Measurements from ENCODE around the gene IRGC. TPM values are rescaled to one million over a fixed set of nuclear protein-coding genes. Genes with fewer than 3 reads are reported as not detected.

IRGC gene, protein sequence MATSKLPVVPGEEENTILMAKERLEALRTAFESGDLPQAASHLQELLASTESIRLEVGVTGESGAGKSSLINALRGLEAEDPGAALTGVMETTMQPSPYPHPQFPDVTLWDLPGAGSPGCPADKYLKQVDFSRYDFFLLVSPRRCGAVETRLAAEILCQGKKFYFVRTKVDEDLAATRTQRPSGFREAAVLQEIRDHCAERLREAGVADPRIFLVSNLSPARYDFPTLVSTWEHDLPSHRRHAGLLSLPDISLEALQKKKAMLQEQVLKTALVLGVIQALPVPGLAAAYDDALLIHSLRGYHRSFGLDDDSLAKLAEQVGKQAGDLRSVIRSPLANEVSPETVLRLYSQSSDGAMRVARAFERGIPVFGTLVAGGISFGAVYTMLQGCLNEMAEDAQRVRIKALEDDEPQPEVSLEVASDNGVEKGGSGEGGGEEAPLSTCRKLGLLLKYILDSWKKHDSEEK
- total RNA-seq = not detected

DNA sequence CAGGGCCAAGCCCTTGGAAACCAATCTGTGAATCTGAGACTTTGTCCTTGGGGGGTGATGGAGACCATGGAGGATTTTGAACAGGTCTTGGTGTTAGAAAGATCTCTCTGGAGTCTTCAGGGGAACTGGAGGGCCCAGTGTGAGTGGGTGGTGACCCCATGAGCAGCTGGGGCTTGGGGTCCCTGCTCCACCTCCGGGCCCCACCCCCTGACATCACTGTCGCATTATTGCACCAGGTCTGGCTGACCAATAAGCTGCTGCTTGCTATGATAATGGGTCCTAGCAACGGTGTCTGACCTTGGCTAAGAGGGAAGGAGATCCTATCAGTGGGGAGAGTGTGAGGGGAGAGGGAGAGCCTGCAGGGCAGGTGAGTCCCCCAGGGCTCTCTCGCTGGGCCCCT lies at the start of gene IRGC:
TSS of gene IRGC (plus strand) at position 301 of the 400 bp plus-strand sequence. CDS start 2,483 bp downstream, outside the sequence.
- H3K9me3 ChIP-seq = no peaks in the 10 kb centered on the region
- no peaks in the 10 kb centered on the region for H3K4me1 ChIP-seq
- TF ChIP-seq POLR2A (IDR thresholded peaks at IDR 0.05; ENCODE audit: low read depth) (no peak), EP300 (IDR thresholded peaks at IDR 0.05) (no peak), POLR2AphosphoS5 (IDR thresholded peaks at IDR 0.05) (no peak)
- TF ChIP-seq, protein P1, sequence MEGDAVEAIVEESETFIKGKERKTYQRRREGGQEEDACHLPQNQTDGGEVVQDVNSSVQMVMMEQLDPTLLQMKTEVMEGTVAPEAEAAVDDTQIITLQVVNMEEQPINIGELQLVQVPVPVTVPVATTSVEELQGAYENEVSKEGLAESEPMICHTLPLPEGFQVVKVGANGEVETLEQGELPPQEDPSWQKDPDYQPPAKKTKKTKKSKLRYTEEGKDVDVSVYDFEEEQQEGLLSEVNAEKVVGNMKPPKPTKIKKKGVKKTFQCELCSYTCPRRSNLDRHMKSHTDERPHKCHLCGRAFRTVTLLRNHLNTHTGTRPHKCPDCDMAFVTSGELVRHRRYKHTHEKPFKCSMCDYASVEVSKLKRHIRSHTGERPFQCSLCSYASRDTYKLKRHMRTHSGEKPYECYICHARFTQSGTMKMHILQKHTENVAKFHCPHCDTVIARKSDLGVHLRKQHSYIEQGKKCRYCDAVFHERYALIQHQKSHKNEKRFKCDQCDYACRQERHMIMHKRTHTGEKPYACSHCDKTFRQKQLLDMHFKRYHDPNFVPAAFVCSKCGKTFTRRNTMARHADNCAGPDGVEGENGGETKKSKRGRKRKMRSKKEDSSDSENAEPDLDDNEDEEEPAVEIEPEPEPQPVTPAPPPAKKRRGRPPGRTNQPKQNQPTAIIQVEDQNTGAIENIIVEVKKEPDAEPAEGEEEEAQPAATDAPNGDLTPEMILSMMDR (IDR thresholded peaks at IDR 0.05) = no peak
- peaks cover 0 to 45% (median 2%) of the 10 kb centered on the region in 4 donors for H3K27me3 ChIP-seq
- 82% methylated on average over 4 of the region's 4 CpGs for WGBS
- no peak for DNase-seq (ENCODE audit: extremely low spot score)
- H3K36me3 ChIP-seq = no peaks in the 10 kb centered on the region
- intact Hi-C loops (cut with DNase I) = no loop called here
- H3K27ac ChIP-seq (replicated peaks in 1 of 4) = no peak within 1 kb of the TSS
- H3K4me3 ChIP-seq = no peak within 1 kb of the TSS

- peak overlapping the region; percentile 90 to 97 (median 93) for H3K27ac ChIP-seq (replicated peaks in 1 of 4)
- no peak for DNase-seq (ENCODE audit: extremely low spot score)
- intact Hi-C loops (cut with DNase I) = loop anchor here (5.0 kb wide), 1 partner anchor 50 kb away; the partner anchor contains the start of gene ZNF428
Observed at GRCh38 chr19:43667126-43667875, 48.6 kb upstream of the IRGC start.

GRCh38 chr19:43667876-43668405 lies 47.9 kb upstream of the IRGC start:
- DNase-seq (ENCODE audit: extremely low spot score) = no peak
- Histone ChIP-seq H3K4me1 (peaks cover 22 to 29% (median 28%) of the 10 kb centered on the region in 4 donors), H3K27me3 (no peaks in the 10 kb centered on the region), H3K27ac (replicated peaks in 1 of 4) (peak overlapping the region; percentile 90 to 97 (median 93)), H3K9me3 (no peaks in the 10 kb centered on the region), H3K36me3 (peaks cover 4 to 30% (median 15%) of the 10 kb centered on the region in 4 donors), H3K4me3 (peak overlapping the region; percentile 52 to 74 (median 63))
- TF ChIP-seq POLR2AphosphoS5 (IDR thresholded peaks at IDR 0.05) = no peak
- TF ChIP-seq EP300 (IDR thresholded peaks at IDR 0.05) = no peak
- TF ChIP-seq POLR2A (IDR thresholded peaks at IDR 0.05; ENCODE audit: low read depth) = no peak
- TF ChIP-seq, protein P1 (IDR thresholded peaks at IDR 0.05) = no peak
- intact Hi-C loops (cut with DNase I) = loop anchor here (5.0 kb wide), 1 partner anchor 51 kb away; the partner anchor contains the start of gene ZNF428
- WGBS = 10% methylated on average over 29 of the region's 29 CpGs

More at GRCh38 chr19:43667126-43667875, 48.6 kb upstream of the IRGC start:
- Histone ChIP-seq H3K9me3 (no peaks in the 10 kb centered on the region), H3K27me3 (no peaks in the 10 kb centered on the region), H3K4me3 (peak overlapping the region; percentile 52 to 74 (median 63)), H3K4me1 (peaks cover 22 to 29% (median 28%) of the 10 kb centered on the region in 4 donors), H3K36me3 (peaks cover 4 to 30% (median 15%) of the 10 kb centered on the region in 4 donors)
- no peak for TF ChIP-seq EP300 (IDR thresholded peaks at IDR 0.05)
- TF ChIP-seq, protein P1 (IDR thresholded peaks at IDR 0.05) = no peak
- TF ChIP-seq POLR2A (IDR thresholded peaks at IDR 0.05; ENCODE audit: low read depth) = no peak
- TF ChIP-seq POLR2AphosphoS5 (IDR thresholded peaks at IDR 0.05) = no peak
- WGBS = 50% methylated on average over 24 of the region's 26 CpGs

DNA sequence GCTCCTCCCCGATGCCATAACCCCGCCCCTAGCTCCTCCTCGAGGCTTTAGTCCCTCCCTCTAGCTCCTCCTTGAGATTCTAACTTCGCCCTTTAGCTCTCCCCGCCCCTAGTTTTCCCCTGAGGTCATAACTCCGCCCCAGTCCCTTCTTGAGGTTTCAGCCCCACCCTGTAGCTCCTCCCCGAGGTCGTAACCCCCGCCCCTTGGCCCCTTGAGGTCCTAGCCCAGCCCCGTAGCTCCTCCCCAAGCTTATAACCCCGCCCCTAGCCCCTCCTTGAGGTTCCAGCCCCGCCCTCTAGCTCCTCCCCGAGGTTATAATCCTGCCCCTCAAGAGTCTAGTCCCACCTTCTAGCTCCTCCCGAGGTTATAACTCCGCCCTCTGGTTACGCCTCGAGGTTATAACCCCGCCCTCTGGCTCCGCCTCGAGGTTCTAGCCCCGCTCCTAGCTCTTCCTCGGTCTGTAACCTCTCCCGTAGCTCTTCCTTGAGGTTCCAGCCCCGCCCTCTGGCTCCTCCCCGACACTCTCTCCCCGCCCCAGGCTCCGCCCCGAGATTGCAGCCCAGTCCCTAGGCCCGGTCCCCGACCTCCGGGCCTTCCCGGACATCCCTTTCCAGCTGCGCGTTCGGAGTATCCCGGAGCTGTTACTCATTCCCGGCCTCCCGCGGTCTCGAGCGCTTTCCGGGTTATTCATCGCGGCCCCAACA lies 47.3 kb upstream of the IRGC start:
- H3K4me3 ChIP-seq = peak overlapping the region; percentile 61 to 74 (median 63)
- TF ChIP-seq, protein P1 (IDR thresholded peaks at IDR 0.05) = no peak
- TF ChIP-seq EP300 (IDR thresholded peaks at IDR 0.05) (peak; percentile 51), POLR2A (IDR thresholded peaks at IDR 0.05; ENCODE audit: low read depth) (peak; percentile 63), POLR2AphosphoS5 (IDR thresholded peaks at IDR 0.05) (peak; percentile 92 to 95)
- DNase-seq (ENCODE audit: extremely low spot score) = peak; percentile 100
- peak overlapping the region; percentile 90 to 97 (median 93) for H3K27ac ChIP-seq (replicated peaks in 1 of 4)
- no peaks in the 10 kb centered on the region for H3K9me3 ChIP-seq
- H3K36me3 ChIP-seq = peaks cover 4 to 30% (median 15%) of the 10 kb centered on the region in 4 donors
- no peaks in the 10 kb centered on the region for H3K27me3 ChIP-seq
- under 1% methylated on average over 39 of the region's 44 CpGs for WGBS
- intact Hi-C loops (cut with DNase I) = loop anchor here (5.0 kb wide), 1 partner anchor 51 kb away; the partner anchor contains the start of gene ZNF428
- H3K4me1 ChIP-seq = peaks cover 22 to 29% (median 28%) of the 10 kb centered on the region in 4 donors

Measured in esophagus muscularis mucosa (tissue), 4 donors.